Muscle layer of colon (tissue), 2 donors: ENCODE results near the gene OR1F1.
"Not testable (repeated sequence)": the region's sequence is repeated elsewhere in the genome, so short reads cannot be mapped to it uniquely, and the experiment has no call there.

Experiments
- H3K27ac ChIP-seq: one replicate; pipeline ENCODE4 v1.7.0; 2013; ENCODE audit warnings: low read depth, mild to moderate bottlenecking, low read length, moderate library complexity
- H3K27me3 ChIP-seq, 2 donors: one replicate each; pipeline ENCODE4 v1.7.0; 2013; ENCODE audit warnings: low read length in 2 of 2, mild to moderate bottlenecking in 2 of 2; ENCODE audit not compliant: insufficient read depth in 2 of 2, control insufficient read depth in 1 of 2
- H3K36me3 ChIP-seq: one replicate; pipeline ENCODE4 v1.7.0; 2013; ENCODE audit warnings: mild to moderate bottlenecking, low read length; ENCODE audit not compliant: insufficient read depth
- H3K4me1 ChIP-seq: one replicate; pipeline ENCODE4 v1.7.0; 2013; ENCODE audit warnings: mild to moderate bottlenecking, low read length; ENCODE audit not compliant: insufficient read depth
- H3K4me3 ChIP-seq, 2 donors: one replicate each; pipeline ENCODE4 v1.7.0; 2013; ENCODE audit warnings: low read length in 2 of 2, low read depth in 1 of 2, mild to moderate bottlenecking in 1 of 2, moderate library complexity in 1 of 2
- H3K9ac ChIP-seq: one replicate; pipeline ENCODE4 v1.7.0; 2013; ENCODE audit warnings: low read length
- H3K9me3 ChIP-seq: one replicate; pipeline ENCODE4 v1.7.0; 2013; ENCODE audit warnings: mild to moderate bottlenecking, low read length
- donor health status: abdominal sarcoma.
- donor health status: Adenocarcinoma of cecum.

Gene OR1F1

DNA sequence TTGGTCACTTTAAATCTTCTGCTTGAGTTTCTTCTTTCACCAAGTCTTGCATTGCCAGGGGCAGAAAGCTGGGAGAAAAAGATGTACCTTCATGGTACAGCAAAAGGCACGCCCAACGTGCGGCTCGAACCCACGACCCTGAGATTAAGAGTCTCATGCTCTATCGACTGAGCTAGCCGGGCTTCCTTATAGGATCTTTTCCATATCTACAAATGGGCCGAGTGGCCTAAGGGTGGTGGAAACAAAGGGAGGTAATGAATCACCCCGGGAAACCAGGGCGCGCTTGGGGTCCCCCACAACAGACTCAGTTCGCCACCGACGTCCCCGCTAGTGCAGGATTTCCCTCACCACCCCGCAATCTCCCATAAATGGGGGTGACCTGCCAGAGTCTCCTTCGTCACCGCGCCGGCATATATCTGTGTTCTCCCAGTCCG, 7.5 kb upstream of the OR1F1 start:
- Histone ChIP-seq H3K4me3 (no peak overlapping the region), H3K36me3 (no peaks in the 10 kb centered on the region), H3K9ac (no peak overlapping the region), H3K4me1 (peaks cover 6% of the 10 kb centered on the region), H3K27ac (no peak overlapping the region), H3K9me3 (no peaks in the 10 kb centered on the region), H3K27me3 (peaks cover 58 to 59% of the 10 kb centered on the region in 2 donors)

DNA sequence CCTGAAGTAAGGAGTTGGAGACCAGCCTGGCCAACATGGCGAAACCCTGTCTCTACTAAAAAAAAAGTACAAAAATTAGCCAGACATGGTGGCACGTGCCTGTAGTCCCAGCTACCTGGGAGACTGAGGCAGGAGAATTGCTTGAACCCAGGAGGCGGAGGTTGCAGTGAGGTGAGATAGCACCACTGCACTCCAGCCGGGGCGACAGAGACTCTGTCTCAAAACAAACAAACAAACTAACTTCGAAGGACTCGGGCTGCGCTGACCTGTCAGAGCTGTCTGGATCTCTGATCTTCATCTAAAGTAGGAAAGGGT, 5.8 kb upstream of the OR1F1 start:
- not testable (repeated sequence) for H3K9ac ChIP-seq, H3K9me3 ChIP-seq, H3K27ac ChIP-seq, H3K4me1 ChIP-seq, H3K36me3 ChIP-seq, H3K4me3 ChIP-seq
- peaks cover 54 to 61% of the 10 kb centered on the region in 2 donors for H3K27me3 ChIP-seq

DNA sequence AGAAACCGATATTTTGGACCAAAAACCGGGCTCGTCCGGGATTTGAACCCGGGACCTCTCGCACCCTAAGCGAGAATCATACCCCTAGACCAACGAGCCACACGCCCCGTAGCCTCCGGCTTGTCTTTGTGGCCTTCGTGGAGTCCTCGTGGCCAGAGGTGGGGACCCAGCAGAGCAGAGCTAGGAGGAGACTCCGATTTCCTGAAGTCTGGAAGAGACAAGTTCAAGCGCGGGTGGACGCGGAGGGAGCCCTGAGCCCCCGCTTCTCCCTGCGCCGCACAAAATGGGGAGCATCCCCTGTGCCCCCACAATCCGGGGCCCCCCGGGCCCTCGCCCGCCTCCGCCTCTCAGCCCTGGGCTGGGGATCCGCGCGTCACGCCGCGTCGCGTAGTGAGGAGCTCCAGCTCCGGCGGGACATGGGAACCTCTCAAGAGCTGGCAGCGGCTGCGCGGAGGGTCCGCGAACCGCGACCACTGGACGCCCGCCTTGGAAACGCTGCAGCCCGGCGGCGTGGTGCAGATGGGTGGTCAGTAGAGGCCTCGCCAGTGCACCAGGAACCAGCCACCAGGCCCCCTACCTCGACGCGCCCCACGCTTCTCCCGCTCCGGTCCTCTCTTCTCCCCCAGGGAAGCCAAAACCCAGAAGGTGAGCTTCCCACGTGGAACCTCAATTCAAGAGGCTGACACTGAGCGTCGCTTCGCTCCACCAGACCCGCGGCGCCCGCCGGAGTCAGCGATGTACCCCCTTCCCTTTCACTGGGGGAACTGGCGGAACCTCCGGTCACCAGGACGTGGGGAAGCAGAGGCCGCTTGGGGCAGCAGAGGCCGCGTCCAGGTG, 5.2 kb upstream of the OR1F1 start:
- Histone ChIP-seq H3K9me3 (no peaks in the 10 kb centered on the region), H3K27me3 (peaks cover 59 to 61% of the 10 kb centered on the region in 2 donors), H3K9ac (no peak overlapping the region), H3K4me3 (no peak overlapping the region), H3K36me3 (no peaks in the 10 kb centered on the region), H3K27ac (no peak overlapping the region), H3K4me1 (peaks cover 6% of the 10 kb centered on the region)

DNA sequence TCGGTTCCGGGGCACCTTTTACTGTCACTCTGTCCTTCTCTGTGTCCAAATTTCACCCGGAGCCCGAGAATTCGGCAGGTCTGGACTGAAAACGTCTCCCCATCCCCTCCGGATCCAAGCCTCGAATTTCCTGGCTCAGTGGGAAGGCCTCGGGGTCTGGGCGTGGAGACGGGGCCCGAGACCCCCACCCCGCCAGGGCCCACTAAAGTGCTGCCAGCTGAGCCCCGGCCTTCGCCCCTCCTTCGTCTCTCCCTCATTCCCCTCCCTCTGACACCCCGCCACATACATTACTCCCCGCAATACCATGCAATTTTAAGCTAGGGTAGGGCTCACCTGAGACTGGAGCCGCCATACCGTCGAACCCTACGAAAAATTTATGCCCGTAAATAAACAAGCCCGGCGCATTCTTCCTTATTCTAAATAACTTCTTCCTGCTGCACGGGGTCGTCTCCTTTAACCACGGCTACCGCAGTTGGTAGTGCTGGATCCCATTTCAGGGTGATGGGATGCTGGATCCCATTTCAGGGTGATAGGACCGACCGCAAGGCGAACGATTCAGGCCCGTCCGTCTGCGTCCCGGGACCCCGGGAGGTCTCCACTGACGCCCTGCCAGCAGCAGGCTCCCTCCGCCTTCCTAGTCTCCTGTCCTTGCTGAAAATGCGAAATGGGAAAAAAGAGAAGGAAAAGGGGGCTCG, 4.4 kb upstream of the OR1F1 start:
- Histone ChIP-seq H3K27me3 (peaks cover 63 to 68% of the 10 kb centered on the region in 2 donors), H3K4me1 (peaks cover 6% of the 10 kb centered on the region), H3K36me3 (no peaks in the 10 kb centered on the region), H3K4me3 (no peak overlapping the region), H3K27ac (no peak overlapping the region), H3K9ac (no peak overlapping the region), H3K9me3 (no peaks in the 10 kb centered on the region)

DNA sequence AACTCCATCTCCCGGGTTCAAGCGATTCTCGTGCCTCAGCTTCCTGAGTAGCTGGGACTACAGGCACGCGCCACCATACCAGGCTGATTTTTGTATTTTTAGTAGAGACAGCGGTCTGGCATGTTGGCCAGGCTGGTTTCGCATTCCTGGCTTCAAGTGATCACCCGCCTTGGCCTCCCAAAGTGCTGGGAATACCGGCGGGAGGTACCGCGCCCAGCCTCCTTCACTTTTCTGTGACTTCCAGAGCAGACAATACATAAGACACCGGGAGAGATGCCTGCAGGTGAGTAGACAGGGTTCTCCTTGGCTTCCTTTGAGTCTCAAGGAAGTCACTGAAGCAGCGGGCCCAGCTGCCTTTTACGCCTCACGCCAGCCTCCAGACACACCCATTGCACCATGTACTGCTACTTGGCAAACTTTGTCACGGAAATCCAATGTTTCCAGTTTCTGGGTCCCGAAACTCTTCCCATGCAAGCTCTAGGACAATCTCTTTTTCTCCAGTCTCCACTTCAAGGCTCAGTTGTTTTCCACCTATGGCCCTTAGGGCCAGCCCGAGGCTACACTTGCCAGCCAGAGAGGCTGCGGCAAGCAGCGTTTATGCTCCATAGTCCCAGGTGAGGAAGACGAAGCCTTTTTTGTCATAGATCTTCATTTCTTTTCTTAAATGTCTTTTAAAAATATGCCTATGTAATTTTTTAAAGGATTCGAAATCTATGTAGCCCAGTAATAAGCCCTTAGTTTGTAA, 886 bp upstream of the OR1F1 start:
- Histone ChIP-seq H3K27ac (no peak overlapping the region), H3K27me3 (peaks cover 74 to 82% of the 10 kb centered on the region in 2 donors), H3K4me1 (peaks cover 6% of the 10 kb centered on the region), H3K36me3 (no peaks in the 10 kb centered on the region), H3K9me3 (no peaks in the 10 kb centered on the region), H3K9ac (no peak overlapping the region), H3K4me3 (no peak overlapping the region)

DNA sequence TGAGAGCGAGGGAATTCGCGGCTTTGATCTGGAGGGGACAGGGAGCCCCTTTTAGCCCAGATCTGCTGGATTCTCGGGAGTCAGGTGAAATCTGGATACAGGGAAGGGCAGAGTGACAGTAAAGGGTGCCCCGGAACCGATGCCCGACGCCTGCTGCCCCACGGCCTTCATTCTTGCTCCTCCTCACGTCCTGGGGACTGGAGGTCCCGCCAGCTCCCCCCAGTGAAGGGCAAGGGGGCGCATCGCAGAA, 596 bp downstream of the OR1F1 start:
- H3K9me3 ChIP-seq = no peaks in the 10 kb centered on the region
- H3K4me1 ChIP-seq = no peaks in the 10 kb centered on the region
- H3K4me3 ChIP-seq = no peak overlapping the region
- H3K9ac ChIP-seq = no peak overlapping the region
- H3K27ac ChIP-seq = no peak overlapping the region
- no peaks in the 10 kb centered on the region for H3K36me3 ChIP-seq
- peaks cover 69 to 82% of the 10 kb centered on the region in 2 donors for H3K27me3 ChIP-seq

DNA sequence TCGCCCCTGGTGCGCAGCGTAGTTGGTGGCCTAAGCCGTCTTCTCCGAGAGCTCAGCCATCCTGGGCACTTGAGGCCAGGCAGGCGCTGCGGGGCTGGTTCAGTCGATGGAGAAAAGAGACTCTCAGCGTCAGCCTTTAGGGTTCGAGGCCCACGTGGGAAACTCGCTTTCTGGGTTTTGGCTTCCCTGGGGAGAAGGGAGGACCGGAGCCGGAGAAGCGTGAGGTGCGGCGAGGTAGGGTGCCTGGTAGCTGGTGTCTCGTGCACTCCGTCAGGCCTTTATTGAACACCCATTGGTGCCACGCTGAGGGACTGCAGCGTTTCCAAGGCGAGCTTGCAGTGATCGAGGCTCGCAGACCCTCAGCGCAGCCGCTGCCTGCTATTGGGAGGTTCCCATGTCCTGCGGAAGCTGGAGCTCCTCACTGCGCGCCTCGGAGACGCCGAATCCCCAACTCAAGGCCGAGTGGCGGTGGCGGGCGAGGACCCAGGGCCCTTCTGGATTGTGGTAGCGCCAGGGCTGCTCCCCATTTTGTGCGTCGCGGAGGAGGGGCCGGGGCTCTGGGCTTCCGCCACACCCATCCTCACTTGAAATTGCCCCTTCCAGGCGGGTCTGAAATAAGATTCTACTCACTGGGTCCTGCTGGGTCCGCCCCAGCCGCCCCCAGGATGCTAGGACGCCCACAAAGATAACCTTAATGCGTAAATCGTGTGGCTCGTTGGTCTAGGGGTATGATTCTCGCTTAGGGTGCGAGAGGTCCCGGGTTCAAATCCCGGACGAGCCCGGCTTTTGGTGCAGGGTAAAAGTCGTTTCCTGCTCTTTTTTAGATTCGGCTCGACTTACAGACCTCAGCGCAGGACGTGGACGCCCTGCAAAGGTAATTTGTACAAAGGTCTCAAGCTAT, 1.2 kb downstream of the OR1F1 start:
- Histone ChIP-seq H3K27ac (no peak overlapping the region), H3K9me3 (no peaks in the 10 kb centered on the region), H3K9ac (no peak overlapping the region), H3K4me3 (no peak overlapping the region), H3K4me1 (no peaks in the 10 kb centered on the region), H3K27me3 (peaks cover 70 to 82% of the 10 kb centered on the region in 2 donors), H3K36me3 (no peaks in the 10 kb centered on the region)

DNA sequence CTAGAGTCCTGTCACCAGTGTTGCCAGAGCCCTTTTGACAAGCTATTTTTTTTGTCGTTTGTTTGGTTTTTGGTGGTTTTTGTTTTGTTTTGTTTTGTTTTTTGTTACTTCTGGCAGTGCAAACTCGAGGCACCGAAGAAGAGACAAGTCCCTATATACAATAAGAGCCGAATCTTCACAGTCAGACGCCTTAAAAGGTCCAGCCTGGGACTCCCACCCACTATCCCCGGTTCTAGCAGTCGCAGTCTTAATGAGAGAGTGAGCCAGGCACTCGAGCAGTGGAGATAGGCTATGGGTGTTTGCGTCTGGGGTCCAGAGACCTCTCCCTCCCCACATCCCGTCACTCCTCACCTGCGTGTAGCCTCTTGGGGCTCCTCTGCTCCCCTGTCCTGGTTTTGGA, 1.9 kb downstream of the OR1F1 start:
- Histone ChIP-seq H3K4me3 (no peak overlapping the region), H3K27ac (no peak overlapping the region), H3K4me1 (no peaks in the 10 kb centered on the region), H3K36me3 (no peaks in the 10 kb centered on the region), H3K9ac (no peak overlapping the region), H3K9me3 (no peaks in the 10 kb centered on the region), H3K27me3 (peaks cover 70 to 87% of the 10 kb centered on the region in 2 donors)

DNA sequence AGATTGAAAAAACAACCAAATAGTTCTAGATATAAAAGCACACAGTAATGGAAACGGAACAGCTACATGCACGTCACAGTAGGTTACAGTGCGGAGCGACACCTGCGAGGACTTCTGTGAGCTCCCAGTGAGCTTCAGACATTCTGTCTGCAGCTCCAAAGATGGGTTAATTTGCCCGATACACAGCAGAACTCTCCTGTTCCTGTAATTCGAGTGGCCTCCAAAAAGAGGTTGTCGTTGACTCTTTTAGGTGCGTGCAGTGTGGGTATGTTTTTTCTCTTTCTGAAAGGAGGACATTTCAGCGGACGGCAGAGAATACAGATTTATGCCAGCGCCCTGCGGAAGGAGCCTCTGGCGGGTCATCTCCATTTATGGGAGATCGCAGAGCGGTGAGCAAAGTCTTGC, 2.9 kb downstream of the OR1F1 start:
- no peak overlapping the region for H3K9ac ChIP-seq

DNA sequence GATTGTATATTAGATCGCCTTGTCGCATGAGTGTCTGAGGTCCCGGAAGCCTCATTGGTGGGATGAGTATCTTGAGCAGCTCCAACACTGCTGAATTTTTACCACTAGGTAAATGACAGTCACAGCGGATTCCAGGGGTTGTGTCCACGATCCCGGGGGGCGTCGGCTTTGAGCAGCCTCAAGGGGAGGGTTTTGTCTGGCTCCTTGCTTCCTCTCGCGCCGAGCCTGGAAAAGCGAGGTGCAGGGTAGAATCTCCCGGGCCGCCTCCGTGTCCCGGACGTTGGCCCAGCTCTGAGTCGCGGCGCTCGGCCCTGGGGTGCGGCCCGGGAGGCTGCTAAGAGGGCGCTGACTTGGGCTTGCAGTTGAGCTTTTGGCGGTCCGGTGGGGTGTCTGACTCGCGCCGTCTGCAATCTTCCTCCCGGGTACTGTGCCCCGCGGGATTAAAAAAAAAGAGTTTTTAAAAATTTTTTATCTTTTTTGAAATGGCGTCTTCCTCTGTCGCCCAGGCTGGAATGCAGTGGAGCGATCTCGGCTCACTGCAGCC, 4.5 kb downstream of the OR1F1 start:
- Histone ChIP-seq H3K36me3 (no peaks in the 10 kb centered on the region), H3K27ac (no peak overlapping the region), H3K27me3 (peaks cover 56 to 84% of the 10 kb centered on the region in 2 donors), H3K4me1 (no peaks in the 10 kb centered on the region), H3K9ac (no peak overlapping the region), H3K4me3 (no peak overlapping the region), H3K9me3 (no peaks in the 10 kb centered on the region)

More for the DNA sequence above, 2.9 kb downstream of the OR1F1 start:
- Histone ChIP-seq H3K36me3 (no peaks in the 10 kb centered on the region), H3K27ac (no peak overlapping the region), H3K27me3 (peaks cover 62 to 95% of the 10 kb centered on the region in 2 donors), H3K9me3 (no peaks in the 10 kb centered on the region), H3K4me3 (no peak overlapping the region), H3K4me1 (no peaks in the 10 kb centered on the region)
